ENCODE data around the gene SPON1.
"Not testable (repeated sequence)": the region's sequence is repeated elsewhere in the genome, so short reads cannot be mapped to it uniquely, and the experiment has no call there.

SPON1 gene

GRCh38 chr11:13962562-13963168, at the start of gene SPON1:
Gene SPON1, plus strand, starts transcription at chr11:13962723. Its CDS starts 182 bp downstream, at chr11:13962905.
- DNase-seq (ENCODE audit: low spot score), result no peak

- DNase-seq (ENCODE audit: low spot score), result no peak
Measured at GRCh38 chr11:13917264-13917663, 45.3 kb upstream of the SPON1 start.

- no peak for DNase-seq (ENCODE audit: low spot score)
Measured at GRCh38 chr11:13917904-13918303, 44.6 kb upstream of the SPON1 start.

- DNase-seq (ENCODE audit: low spot score), result no peak
Measured at GRCh38 chr11:13920756-13921155, 41.8 kb upstream of the SPON1 start.

GRCh38 chr11:13921545-13921944, 41.0 kb upstream of the SPON1 start:
- no peak for DNase-seq (ENCODE audit: low spot score)

GRCh38 chr11:13923182-13923581, 39.3 kb upstream of the SPON1 start:
- no peak for DNase-seq (ENCODE audit: low spot score)

- no peak for DNase-seq (ENCODE audit: low spot score)
Measured at GRCh38 chr11:13923716-13924650, 38.5 kb upstream of the SPON1 start.

- DNase-seq (ENCODE audit: low spot score), result no peak
Measured at GRCh38 chr11:13924801-13925327, 37.7 kb upstream of the SPON1 start.

- not testable (repeated sequence) for DNase-seq (ENCODE audit: low spot score)
Measured at GRCh38 chr11:13926366-13926765, 36.2 kb upstream of the SPON1 start.

- DNase-seq (ENCODE audit: low spot score), result no peak
Measured at GRCh38 chr11:13926981-13927380, 35.5 kb upstream of the SPON1 start.

- DNase-seq (ENCODE audit: low spot score), result no peak
Measured at GRCh38 chr11:13927481-13927880, 35.0 kb upstream of the SPON1 start.

GRCh38 chr11:13928566-13929251, 33.8 kb upstream of the SPON1 start:
- DNase-seq (ENCODE audit: low spot score), result no peak

GRCh38 chr11:13929395-13929891, 33.1 kb upstream of the SPON1 start:
- DNase-seq (ENCODE audit: low spot score), result no peak

- DNase-seq (ENCODE audit: low spot score), result no peak
Measured at GRCh38 chr11:13931356-13931755, 31.2 kb upstream of the SPON1 start.

GRCh38 chr11:13937154-13937553, 25.4 kb upstream of the SPON1 start:
- not testable (repeated sequence) for DNase-seq (ENCODE audit: low spot score)

- not testable (repeated sequence) for DNase-seq (ENCODE audit: low spot score)
Measured at GRCh38 chr11:13938829-13939228, 23.7 kb upstream of the SPON1 start.

- no peak for DNase-seq (ENCODE audit: low spot score)
Measured at GRCh38 chr11:13939961-13940906, 22.3 kb upstream of the SPON1 start.

- no peak for DNase-seq (ENCODE audit: low spot score)
Measured at GRCh38 chr11:13940907-13941256, 21.6 kb upstream of the SPON1 start.

GRCh38 chr11:13941775-13942174, 20.7 kb upstream of the SPON1 start:
- DNase-seq (ENCODE audit: low spot score), result no peak

GRCh38 chr11:13942378-13942777, 20.1 kb upstream of the SPON1 start:
- no peak for DNase-seq (ENCODE audit: low spot score)

- no peak for DNase-seq (ENCODE audit: low spot score)
Measured at GRCh38 chr11:13942971-13943381, 19.5 kb upstream of the SPON1 start.
